Calu3 (cell line): ENCODE measurements around the gene NEXN. TPM values are rescaled to one million over a fixed set of nuclear protein-coding genes. Genes with fewer than 3 reads are reported as not detected.

Experiments used
- BruUV-seq: library from RNA; stranded (reverse); fragments of 400-500 nt; replicated peaks from 2 replicates; lab custom pipeline; 2021; lab: Mats Ljungman, UMichigan
- CTCF ChIA-PET: fragments of 300-600 bp; sonication (Branson Sonifier 250); formaldehyde crosslinking; loops from one replicate; lab custom pipeline; 2022; ENCODE audit warnings: antibody characterized with exemption; lab: Charles Lee
- DNase-seq: peaks from one replicate; pipeline ENCODE4 v3.0.0; 2022
- H3K27ac Mint-ChIP-seq: one replicate; pipeline ENCODE4 v1.8.0; 2022; ENCODE audit warnings: mixed read lengths; ENCODE audit not compliant: unreplicated experiment
- H3K27me3 Mint-ChIP-seq: one replicate; pipeline ENCODE4 v1.8.0; 2022; ENCODE audit warnings: mixed read lengths; ENCODE audit not compliant: unreplicated experiment
- H3K36me3 Mint-ChIP-seq: one replicate; pipeline ENCODE4 v1.8.0; 2022; ENCODE audit warnings: mild to moderate bottlenecking, moderate library complexity, mixed read lengths; ENCODE audit not compliant: insufficient read depth, unreplicated experiment
- H3K4me1 Mint-ChIP-seq: one replicate; pipeline ENCODE4 v1.8.0; 2022; ENCODE audit warnings: mild to moderate bottlenecking, low read depth, mixed read lengths; ENCODE audit not compliant: unreplicated experiment
- H3K4me3 Mint-ChIP-seq: one replicate; pipeline ENCODE4 v1.8.0; 2022; ENCODE audit warnings: mild to moderate bottlenecking, low read depth, moderate library complexity, mixed read lengths; ENCODE audit not compliant: unreplicated experiment
- H3K9me3 Mint-ChIP-seq: one replicate; pipeline ENCODE4 v1.8.0; 2022; ENCODE audit warnings: low read depth, mixed read lengths; ENCODE audit not compliant: unreplicated experiment
- CTCF ChIP-seq: fragments of 200-600 bp; IDR thresholded peaks from one replicate; pipeline ENCODE4 v1.8.0; 2022; ENCODE audit warnings: antibody characterized with exemption; ENCODE audit not compliant: unreplicated experiment
- intact Hi-C: fragments of 100-400 bp; cut with micrococcal nuclease; formaldehyde crosslinking; loops from one replicate; pipeline ENCODE4 v1.10.0; 2022; ENCODE audit not compliant: unreplicated experiment
- total RNA-seq: library from RNA; stranded (reverse); gene quantifications from 2 replicates; pipeline ENCODE4 v1.2.3, GENCODE V29; 2022

The NEXN gene
- total RNA-seq, 1 experiment from 2014 or later, result 2.0 TPM

- peak; percentile 44 for DNase-seq
- BruUV-seq, result no TSS peak
- Mint-ChIP-seq H3K27ac (no peak overlapping the region), H3K27me3 (no peaks in the 10 kb centered on the region), H3K4me1 (peaks cover 9% of the 10 kb centered on the region), H3K36me3 (no peaks in the 10 kb centered on the region), H3K4me3 (no peak overlapping the region), H3K9me3 (no peaks in the 10 kb centered on the region)
- peak; percentile 52 for TF ChIP-seq CTCF
- CTCF ChIA-PET, result interaction anchor here (0.5 to 1.0 kb wide), 3 partner anchors 13 to 31 kb away, joined by 3 to 4 read pairs (median 3); no protein-coding TSS in a partner anchor
- intact Hi-C loops, result loop anchor here (1.0 to 10.0 kb wide), 3 partner anchors 75 to 316 kb away; no protein-coding TSS in a partner anchor
These were observed 12.4 kb downstream of the NEXN start for GRCh38 chr1:77900687-77901293.

- DNase-seq, result no peak
- BruUV-seq, result no TSS peak
- intact Hi-C loops, result loop anchor here (10.0 kb wide), 1 partner anchor 321 kb away; no protein-coding TSS in a partner anchor
- Mint-ChIP-seq H3K9me3 (no peaks in the 10 kb centered on the region), H3K27me3 (no peaks in the 10 kb centered on the region), H3K36me3 (no peaks in the 10 kb centered on the region), H3K4me1 (no peaks in the 10 kb centered on the region), H3K27ac (no peak overlapping the region), H3K4me3 (no peak overlapping the region)
- TF ChIP-seq CTCF, result no peak
- CTCF ChIA-PET, result no interaction called here
These were observed 17.2 kb downstream of the NEXN start for GRCh38 chr1:77905603-77906002.

GRCh38 chr1:77906019-77906545 is 17.7 kb downstream of the NEXN start:
- CTCF ChIA-PET, result no interaction called here
- Mint-ChIP-seq H3K36me3 (no peaks in the 10 kb centered on the region), H3K27me3 (no peaks in the 10 kb centered on the region), H3K4me1 (no peaks in the 10 kb centered on the region), H3K4me3 (no peak overlapping the region), H3K9me3 (no peaks in the 10 kb centered on the region), H3K27ac (no peak overlapping the region)
- intact Hi-C loops, result loop anchor here (10.0 kb wide), 1 partner anchor 321 kb away; no protein-coding TSS in a partner anchor
- TF ChIP-seq CTCF, result no peak
- BruUV-seq, result no TSS peak
- DNase-seq, result no peak

- no peak overlapping the region for H3K27ac Mint-ChIP-seq
- H3K4me3 Mint-ChIP-seq, result no peak overlapping the region
- H3K4me1 Mint-ChIP-seq, result no peaks in the 10 kb centered on the region
- no peaks in the 10 kb centered on the region for H3K27me3 Mint-ChIP-seq
- no peaks in the 10 kb centered on the region for H3K36me3 Mint-ChIP-seq
- H3K9me3 Mint-ChIP-seq, result no peaks in the 10 kb centered on the region
- BruUV-seq, result no TSS peak
- no peak for TF ChIP-seq CTCF
- CTCF ChIA-PET, result no interaction called here
- intact Hi-C loops, result loop anchor here (10.0 kb wide), 1 partner anchor 322 kb away; no protein-coding TSS in a partner anchor
- no peak for DNase-seq
These were observed 18.2 kb downstream of the NEXN start for GRCh38 chr1:77906624-77907023.
